HepG2 (cell line): ENCODE measurements around the gene POU2F1. TPM values are rescaled to one million over a fixed set of nuclear protein-coding genes. Genes with fewer than 3 reads are reported as not detected.

Experiments
- ARID5B ChIP-seq: IDR thresholded peaks from 2 replicates; pipeline ENCODE4 v1.4.0; 2020; ENCODE audit warnings: mild to moderate bottlenecking, missing genetic modification reagents
- CEBPB ChIP-seq: IDR thresholded peaks from 2 replicates; pipeline ENCODE4 v1.6.1; 2011; ENCODE audit warnings: low read depth, low read length, improper control_type of control experiment, borderline replicate concordance
- DPF2 ChIP-seq: sonication (generic); formaldehyde crosslinking; IDR thresholded peaks from 2 replicates; pipeline ENCODE4 v1.4.0; 2020; ENCODE audit warnings: mild to moderate bottlenecking, low read depth, missing genetic modification reagents, borderline replicate concordance
- KLF12 ChIP-seq: sonication (generic); formaldehyde crosslinking; IDR thresholded peaks from 2 replicates; pipeline ENCODE4 v1.4.0; 2020; ENCODE audit warnings: missing genetic modification reagents, borderline replicate concordance
- MBNL3 ChIP-seq: fragments of 250-450 bp; sonication (Bioruptor Pico); conservative IDR thresholded peaks from 2 replicates; pipeline ENCODE4 v1.8.0; 2022; ENCODE audit warnings: mild to moderate bottlenecking, inconsistent platforms
- PHF21A ChIP-seq: sonication (generic); formaldehyde crosslinking; IDR thresholded peaks from 2 replicates; pipeline ENCODE4 v1.5.0; 2020; ENCODE audit warnings: mild to moderate bottlenecking, missing genetic modification reagents
- SNAPC2 ChIP-seq: sonication (generic); formaldehyde crosslinking; IDR thresholded peaks from 2 replicates; pipeline ENCODE4 v1.8.1; 2022; ENCODE audit warnings: mild to moderate bottlenecking, missing genetic modification reagents
- SSRP1 ChIP-seq: IDR thresholded peaks from 2 replicates; pipeline ENCODE4 v1.6.1; 2016; ENCODE audit warnings: control low read depth
- ZMYM4 ChIP-seq: sonication (generic); formaldehyde crosslinking; IDR thresholded peaks from 2 replicates; pipeline ENCODE4 v1.8.1; 2023; ENCODE audit warnings: mild to moderate bottlenecking, missing genetic modification reagents
- ZNF24 ChIP-seq: fragments of 450-650 bp; IDR thresholded peaks from 2 replicates; pipeline ENCODE4 v1.6.1; 2017; ENCODE audit warnings: antibody characterized with exemption, mild to moderate bottlenecking
- ZNF281 ChIP-seq: sonication (generic); formaldehyde crosslinking; IDR thresholded peaks from 2 replicates; pipeline ENCODE4 v1.4.0; 2020; ENCODE audit warnings: missing genetic modification reagents, borderline replicate concordance
- ZNF317 ChIP-seq: sonication (generic); formaldehyde crosslinking; IDR thresholded peaks from 2 replicates; pipeline ENCODE4 v1.5.0; 2020; ENCODE audit warnings: mild to moderate bottlenecking, missing genetic modification reagents
- ZNF337 ChIP-seq: sonication (generic); formaldehyde crosslinking; IDR thresholded peaks from 2 replicates; pipeline ENCODE4 v1.5.1; 2020; ENCODE audit warnings: missing genetic modification reagents, low read depth, mild to moderate bottlenecking, borderline replicate concordance
- ZXDC ChIP-seq: sonication (generic); formaldehyde crosslinking; IDR thresholded peaks from 2 replicates; pipeline ENCODE4 v1.5.0; 2020; ENCODE audit warnings: mild to moderate bottlenecking, missing genetic modification reagents
- polyA plus RNA-seq, 8 experiments: library from polyadenylated mRNA; depleted of rRNA in 3 of 8; stranded (reverse) in 7 of 8; unstranded in 1 of 8; fragments of >200 nt; fragmentation: Illumina TruSeq in 4 of 8; extraction: Trizol in 4 of 8; gene quantifications; 2 replicates each; pipeline versions ENCODE4 v1.2.1 to v1.2.3, GENCODE V29; 2011 to 2016; ENCODE audit warnings: low read depth in 4 of 8, missing spikeins in 1 of 8, mixed read lengths in 1 of 8; ENCODE audit not compliant: insufficient read depth in 1 of 8
- total RNA-seq, 5 experiments: library from RNA; depleted of rRNA; stranded (reverse); fragments of >200 nt; fragmentation: Illumina TruSeq; extraction: Trizol; gene quantifications; 2 replicates each; pipeline ENCODE4 v1.2.3, GENCODE V29; 2016; ENCODE audit warnings: low read depth in 1 of 5

Gene POU2F1
- total and polyA plus RNA-seq, 2 of the 13 experiments (the other 11 are each of a cell fraction or from before 2014, with no cell fraction given), result 10.2 to 13.0 TPM

GRCh38 chr1:167431261-167431908 lies 210.7 kb downstream of the POU2F1 start (continued):
- TF ChIP-seq SNAPC2 (CRISPR knock-in tag) (no peak), DPF2 (CRISPR knock-in tag) (no peak), PHF21A (CRISPR knock-in tag) (no peak), CEBPB (no peak), ZMYM4 (CRISPR knock-in tag) (0 out of 2 replicates have a peak, but pooled peaks have one; percentile 16), ZNF281 (CRISPR knock-in tag) (peak; percentile 35; the same call in 1 of the 2 replicates), MBNL3 (no peak), ARID5B (CRISPR knock-in tag) (0 out of 2 replicates have a peak, but pooled peaks have one; percentile 12), SSRP1 (CRISPR knock-in tag) (no peak), KLF12 (CRISPR knock-in tag) (no peak), ZNF317 (CRISPR knock-in tag) (no peak), ZNF337 (CRISPR knock-in tag) (no peak), ZNF24 (no peak), ZXDC (CRISPR knock-in tag) (no peak)
